DMS53 treated with DMSO at 0.1 percent for 48 hours (cell line): ENCODE results near the gene KIAA1671.
"Not testable (repeated sequence)": the region's sequence is repeated elsewhere in the genome, so short reads cannot be mapped to it uniquely, and the experiment has no call there.

Source experiments
- DNase-seq: peaks from one replicate; lab custom pipeline; 2025; ENCODE audit not compliant: unreplicated experiment; lab: John Stamatoyannopoulos, UW

Gene KIAA1671

DNA sequence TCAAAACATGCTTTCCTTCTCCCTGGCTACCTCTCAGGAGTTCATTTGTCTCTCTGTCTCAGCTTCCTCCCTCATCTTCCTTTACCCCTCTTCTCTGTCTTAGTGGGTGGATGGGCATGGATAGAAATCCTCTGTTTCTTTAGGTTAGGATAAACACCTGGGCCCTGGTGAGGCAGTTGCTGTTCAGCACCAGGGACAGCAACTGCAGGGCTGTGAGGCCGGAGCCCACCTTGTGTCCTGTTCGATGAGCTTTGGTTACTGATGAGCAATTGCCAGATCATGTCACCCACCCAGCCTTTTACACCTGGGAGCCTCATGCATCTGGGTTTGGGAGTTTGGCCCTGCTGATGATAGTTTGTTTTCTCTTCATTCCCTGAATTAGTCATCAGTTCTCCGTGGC lies 241.0 kb downstream of the KIAA1671 start:
- no peak for DNase-seq

DNA sequence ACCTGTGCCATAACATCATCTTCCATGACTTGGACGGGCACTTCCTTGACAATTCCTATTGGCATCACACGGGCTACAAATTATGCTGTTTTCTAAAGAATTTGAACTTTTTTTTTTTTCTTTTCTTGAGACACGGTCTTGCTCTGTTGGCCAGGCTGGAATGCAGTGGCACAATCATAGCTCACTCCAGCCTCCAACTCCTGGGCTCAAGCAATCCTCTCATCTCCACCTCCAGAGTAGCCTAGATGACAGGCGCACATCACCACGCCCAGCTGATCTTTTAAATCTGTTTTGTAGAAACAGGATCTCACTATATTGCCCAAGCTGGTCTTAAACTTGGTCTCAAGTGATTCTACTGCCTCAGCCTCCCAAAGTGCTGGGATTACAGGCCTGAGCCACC lies 243.8 kb downstream of the KIAA1671 start:
- DNase-seq: no peak

DNA sequence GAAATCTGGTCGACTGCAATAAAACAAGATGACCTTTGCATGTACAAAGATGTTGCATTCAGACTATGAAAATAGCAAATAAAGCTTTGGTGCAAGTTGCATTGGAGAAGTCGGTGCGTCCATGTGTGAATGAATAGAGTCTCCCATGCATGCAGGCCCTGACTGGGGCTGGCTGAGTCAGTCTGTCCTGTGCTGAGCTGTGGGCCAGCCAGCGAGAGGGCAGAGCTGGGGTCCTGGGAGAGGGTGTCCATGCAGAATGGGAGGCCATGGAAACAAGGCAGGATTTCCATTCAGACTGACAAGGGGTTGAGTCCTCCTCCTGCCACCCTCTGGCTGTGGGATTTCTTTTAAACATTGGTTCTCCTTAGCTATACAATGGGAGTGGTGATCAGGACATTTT lies 244.8 kb downstream of the KIAA1671 start:
- DNase-seq: no peak

DNA sequence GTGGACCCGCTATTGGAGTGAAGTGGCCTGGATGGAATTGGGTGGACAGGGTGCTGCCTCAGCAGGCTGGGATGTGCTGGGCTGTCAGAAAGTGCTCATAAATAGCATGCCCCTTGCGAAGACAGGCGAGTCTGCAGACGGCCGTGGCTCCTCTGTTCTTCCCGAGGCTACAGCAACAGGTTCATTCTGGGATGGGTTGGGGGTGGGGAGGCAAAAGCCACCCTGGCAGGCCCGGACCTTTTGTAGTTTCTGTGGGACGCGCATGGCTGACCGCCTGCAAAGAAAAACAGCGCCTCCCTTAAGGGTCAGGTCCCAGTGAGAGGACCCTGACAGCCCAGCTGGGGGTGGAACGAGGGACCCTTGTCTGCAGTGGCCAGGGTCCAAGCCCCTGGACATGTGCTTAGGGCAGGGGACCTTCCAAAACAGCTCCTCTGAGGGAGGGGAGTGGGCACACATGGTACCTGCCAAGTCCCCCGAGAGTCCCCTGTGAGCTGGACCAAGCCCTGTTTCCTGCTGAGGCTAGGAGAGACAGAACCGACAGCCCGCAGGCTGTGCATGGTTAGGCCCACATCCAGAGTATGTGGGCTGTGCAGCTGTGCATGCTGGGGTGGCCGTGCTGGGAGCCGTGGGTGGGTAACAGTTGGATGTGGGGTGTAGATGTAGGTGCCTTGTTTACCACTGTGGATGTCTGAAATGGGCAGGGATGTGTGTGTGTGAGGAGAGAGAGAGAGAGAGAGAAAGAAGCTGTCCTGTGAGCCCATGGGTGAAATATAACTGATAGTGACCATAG lies 247.4 kb downstream of the KIAA1671 start, which contains the start of gene CRYBB3:
CRYBB3 (plus strand) TSS at position 128 of the 790 bp plus-strand sequence. CDS start 1,539 bp downstream, outside the sequence.
- DNase-seq: no peak

DNA sequence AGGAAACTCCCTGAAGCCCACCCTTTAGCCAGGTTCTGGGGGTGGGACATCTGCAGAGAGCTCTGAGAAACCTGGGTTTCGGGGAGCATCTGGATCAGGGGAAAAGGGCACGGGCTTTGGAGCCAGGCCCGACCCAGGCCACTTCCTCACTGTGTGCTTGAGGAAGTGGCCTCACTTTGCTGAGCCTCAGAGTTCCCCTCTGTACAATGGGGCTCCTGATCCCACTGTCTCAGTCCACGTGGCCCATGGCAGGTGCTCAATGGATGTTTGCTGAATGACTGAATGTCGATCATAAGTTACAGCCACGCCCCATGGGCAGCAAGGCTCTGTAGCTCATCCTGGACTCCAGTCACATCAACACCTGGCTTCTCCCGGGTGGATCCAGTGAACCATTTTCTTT lies 248.5 kb downstream of the KIAA1671 start:
- DNase-seq: no peak

DNA sequence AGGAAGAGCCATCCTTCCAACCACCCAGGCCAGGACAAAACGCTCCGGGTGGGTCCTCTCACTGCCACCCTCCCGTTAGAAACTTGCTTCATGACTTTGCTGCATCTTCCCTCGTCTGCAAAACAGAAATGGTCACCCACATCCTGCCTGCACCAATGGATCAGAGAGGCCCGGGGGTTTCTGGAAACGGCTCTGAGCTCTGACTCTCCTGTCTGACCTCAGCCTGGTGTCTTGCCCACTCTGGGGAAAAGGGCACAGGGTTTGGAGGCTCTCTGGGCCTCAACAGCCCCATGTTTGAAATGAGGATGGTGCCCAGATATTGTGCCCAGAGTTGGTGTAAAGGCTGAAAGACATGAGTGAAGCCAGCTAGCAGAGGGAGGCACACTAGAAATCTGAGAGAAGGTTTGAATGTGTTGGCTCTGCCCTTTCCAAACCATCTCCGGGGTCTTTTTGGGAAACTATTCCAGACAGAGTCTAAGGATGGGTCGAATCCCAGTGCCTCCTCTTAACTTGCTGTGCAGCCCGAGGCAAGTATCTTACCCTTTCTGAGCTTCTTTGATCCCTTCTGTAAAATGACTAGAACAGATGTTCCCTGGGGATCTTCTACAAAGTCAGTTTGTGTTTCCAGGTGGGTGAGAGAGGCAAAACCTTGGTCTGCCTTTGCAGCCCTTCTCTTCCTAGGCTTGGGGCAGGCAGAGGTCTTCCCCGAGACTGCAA lies 249.2 kb downstream of the KIAA1671 start:
- no peak for DNase-seq

DNA sequence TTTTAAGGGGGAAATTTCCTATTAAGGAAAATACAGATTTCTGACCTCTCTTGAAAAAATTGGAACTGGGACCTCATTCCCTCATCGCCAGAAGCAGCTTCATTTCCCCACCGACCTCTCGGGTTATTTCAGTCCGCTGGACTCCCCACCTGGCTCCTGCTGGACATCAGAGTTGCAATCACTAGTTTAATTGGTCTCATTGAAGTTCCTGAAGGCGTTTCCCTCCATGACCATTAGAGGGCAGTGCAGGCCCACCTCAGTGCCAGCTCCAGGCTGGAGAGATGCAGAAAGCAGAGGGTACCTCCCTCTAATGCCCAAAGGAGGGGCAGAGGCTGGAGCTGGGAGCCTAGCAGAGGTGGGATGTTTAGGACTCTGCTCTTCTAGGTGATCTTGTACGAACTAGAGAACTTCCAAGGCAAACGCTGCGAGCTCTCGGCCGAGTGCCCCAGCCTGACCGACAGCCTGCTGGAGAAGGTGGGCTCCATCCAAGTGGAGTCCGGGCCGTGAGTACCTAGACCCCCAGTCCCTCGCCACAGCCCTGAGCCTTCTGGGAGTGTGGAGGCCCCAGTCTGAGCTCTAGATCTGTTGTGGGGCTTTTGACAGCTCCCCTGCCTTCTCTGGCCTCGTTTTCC lies 249.9 kb downstream of the KIAA1671 start:
- DNase-seq: no peak

DNA sequence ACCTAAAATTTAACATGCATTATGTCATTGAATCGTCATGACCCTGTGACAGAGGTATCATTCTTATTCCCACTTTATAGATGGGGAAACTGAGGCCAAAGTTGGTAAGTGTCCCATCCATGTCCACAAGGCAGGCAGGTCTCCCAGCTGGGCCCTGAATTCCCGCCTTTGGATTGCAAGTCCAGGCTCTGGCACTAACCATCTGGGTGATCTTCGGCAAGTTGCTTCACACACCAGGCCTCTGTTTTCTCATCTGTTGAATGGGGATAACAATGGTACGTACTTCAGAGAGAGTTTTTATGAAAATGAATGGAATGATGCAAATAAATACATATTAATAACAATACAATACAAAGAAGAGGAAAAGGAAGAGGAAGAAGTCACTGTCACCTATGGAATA lies 250.6 kb downstream of the KIAA1671 start:
- no peak for DNase-seq

DNA sequence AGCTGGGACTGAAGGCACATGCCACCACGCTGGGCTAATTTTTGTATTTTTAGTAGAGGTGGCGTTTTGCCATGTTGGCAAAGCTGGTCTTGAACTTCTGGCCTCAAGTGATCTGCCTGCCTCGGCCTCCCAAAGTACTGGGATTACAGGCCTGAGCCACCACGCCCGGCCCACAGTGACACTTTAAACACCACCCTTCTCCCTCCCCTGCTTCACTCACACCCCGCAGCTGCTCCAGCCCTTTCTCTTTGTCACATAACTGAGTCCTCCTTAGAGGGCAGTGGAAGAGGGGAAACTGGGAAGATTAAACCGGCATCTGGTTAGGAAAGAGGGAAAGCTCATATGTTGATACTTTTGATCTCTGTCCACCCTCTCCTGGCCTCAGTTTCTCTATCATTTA lies 252.0 kb downstream of the KIAA1671 start:
- DNase-seq: not testable (repeated sequence)

DNA sequence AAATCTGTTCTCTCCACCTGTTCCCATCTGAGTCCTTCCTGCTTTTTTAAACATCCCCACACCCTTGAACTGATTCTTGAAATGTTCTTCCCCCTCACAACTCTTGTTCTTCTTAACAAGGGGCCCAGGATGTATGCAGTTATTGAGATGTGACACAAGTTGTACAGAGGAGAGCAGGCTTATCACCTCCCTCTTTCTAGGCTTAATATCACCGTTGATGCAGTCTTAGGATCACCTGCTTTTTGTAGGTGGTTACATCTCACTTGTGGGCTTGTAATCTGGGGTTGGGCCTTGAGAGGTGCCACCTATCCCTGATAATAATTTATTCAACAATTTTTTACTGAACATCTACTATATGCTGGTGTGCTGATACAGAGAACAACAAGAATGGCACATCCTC lies 253.3 kb downstream of the KIAA1671 start:
- no peak for DNase-seq

DNA sequence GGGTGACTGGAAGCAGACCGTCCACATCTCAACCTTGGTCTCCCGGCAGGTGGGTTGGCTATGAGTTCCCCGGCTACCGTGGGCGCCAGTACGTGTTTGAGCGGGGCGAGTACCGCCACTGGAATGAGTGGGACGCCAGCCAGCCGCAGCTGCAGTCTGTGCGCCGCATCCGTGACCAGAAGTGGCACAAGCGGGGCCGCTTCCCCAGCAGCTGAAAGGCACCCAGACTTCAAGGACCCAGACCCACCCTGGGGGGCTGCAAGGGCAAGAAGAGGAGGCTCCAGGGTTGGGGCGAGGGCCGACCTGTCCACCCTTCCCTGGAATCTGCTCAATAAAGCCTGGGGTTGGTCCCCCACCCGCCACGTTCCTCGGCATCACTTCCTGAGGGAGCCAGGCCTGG lies 254.5 kb downstream of the KIAA1671 start:
- DNase-seq: no peak

DNA sequence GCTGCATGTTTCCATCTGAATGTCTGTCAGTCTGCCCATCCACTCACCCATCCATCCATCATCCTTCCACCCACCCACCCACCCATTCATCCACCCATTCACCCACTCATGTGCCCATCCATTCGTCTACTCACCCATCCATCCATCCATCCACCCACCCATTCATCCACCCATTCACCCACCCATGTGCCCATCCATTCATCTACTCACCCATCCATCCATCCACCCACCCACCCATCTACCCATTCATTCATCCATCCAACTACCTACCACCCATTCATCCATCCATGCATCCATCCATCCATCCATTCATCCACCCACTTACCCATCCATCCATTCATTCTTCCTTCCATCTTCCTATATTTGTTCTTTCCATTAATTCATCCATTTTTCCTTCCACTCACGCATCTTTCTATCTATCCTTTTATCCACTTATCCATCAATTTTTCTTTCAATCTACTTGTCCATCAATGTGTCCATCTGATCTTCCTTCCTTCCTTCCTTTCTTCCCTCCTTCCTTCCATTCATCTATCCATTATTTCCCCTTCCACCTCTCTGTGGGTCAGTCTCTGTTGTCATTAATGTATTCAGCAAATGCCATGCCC lies 255.1 kb downstream of the KIAA1671 start:
- no peak for DNase-seq

DNA sequence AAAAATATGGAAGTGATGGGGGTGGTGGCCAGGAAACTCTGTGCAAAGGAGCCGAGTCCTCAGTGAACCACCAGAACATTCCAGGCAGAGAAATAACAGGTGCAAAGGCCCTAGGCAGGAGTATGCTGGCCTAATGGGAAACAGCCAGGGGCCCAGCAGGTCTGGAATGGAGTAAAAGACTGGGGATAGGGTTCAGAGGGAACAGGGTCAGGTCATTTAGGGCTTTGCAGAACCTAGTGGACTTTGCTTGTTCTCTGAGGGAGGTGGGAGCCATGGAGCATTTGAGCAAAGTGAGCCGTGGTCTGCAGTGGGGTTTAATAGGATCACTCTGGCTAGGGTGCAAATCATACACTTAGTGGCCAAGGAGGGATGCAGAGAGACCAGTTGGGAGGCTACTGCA lies 255.8 kb downstream of the KIAA1671 start:
- no peak for DNase-seq

DNA sequence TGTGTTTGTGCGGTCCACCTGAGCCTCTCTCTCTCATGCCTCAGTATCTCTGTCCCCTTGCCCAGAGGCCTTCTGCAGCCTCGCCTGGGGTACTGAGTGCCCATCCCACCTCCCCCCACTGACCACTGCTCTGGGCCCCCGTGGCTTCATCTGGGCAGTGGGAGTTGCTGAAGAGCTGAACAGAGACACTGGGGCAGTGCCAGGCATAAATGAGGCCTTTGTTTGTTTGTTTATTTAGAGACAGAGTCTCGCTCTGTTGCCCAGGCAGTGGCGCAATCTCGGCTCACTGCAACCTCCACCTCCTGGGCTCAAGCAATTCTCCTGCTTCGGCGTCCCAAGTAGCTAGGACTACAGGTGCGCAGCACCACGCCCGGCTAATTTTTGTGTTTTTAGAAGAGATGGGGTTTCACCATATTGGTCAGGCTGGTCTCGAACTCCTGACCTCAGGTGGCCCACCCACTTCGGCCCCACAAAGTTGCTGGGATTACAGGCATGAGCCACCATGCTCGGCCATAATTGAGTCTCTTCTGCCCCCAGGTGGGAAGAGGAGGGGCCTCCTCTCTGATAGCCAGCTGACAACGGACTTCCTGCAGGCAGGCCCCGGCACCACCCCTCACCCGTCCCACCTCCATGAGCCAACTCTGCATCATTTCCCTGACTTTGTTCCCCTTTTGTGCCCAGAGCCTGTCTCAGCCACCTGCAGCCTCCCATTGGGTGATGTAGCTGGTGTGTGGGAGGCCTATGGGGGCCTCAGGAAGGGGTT lies 256.4 kb downstream of the KIAA1671 start:
- DNase-seq: no peak

DNA sequence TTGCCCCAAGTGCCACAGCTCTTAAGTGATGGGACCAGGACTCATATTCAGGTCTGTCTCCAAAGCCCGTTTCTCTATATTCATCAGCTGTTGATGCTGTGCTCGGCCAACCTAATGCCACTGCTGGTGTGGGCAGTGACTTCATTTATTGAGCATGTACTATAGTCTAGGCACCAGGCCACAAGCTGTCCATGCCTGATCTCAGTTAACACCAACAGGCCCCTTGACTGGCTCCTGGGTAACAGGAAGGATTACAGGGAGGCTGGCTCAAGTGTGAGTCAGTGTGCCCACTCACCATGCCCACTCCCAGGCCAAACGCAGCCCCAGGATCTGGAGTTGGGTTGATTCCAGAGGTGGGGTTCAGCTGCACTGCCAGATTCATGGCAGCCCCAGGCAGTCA lies 258.3 kb downstream of the KIAA1671 start:
- no peak for DNase-seq

DNA sequence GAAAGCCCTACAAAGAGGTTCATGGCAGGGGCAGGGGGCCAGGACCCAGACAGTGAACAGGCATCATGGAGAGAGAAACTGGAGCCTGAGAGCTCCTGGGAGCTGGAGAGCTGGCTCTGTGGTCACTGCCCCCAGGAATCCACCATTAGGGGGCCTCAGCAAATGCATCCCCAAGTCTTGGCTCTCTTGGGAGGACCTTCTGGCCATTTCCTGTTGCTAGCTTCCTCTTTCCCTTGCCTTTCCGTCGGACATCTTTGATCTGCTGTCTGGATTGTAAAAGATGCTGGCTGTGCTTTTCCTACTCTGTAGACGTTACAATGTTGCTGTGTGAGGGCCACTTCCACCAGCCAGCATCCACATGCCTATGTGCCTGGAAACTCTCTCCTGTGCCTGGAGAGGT lies 259.8 kb downstream of the KIAA1671 start:
- DNase-seq: no peak

DNA sequence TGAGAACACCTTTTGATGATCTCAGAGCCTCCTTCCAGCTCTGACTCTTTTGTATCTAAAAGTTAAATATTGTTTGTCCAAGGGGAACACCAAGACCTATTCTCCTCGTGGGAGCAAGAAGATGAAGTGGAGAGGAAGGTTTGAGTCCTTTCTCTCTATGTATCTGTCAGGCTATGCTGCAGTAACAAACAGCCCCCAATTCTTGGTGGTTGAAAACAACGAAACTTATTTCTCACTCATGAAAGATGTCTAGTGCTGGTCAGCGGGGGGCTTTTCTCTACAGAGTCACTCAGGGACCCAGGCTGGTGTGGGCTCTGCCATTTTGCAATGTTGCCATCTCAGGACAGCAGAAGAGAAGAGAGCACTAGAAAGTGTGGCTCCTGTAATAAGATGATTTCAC lies 260.7 kb downstream of the KIAA1671 start:
- DNase-seq: no peak

DNA sequence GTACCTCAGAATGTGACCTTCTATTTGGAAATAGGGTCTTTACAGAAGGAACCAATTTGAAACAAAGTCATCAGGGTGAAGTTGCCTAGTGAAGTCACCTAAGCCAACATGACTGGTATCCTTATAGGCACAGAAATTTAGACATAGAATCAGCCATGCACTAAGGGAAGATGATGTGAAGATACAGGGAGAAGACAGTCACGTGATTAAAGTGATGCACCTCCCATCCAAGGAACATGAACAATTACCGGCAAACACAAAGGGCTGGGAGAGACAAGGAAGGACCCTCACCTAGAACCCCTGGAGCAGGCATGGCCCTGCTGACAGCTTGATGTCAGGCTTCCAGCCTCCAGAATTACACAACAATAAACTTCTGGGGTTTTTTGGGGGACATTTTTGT lies 263.7 kb downstream of the KIAA1671 start:
- DNase-seq: no peak

DNA sequence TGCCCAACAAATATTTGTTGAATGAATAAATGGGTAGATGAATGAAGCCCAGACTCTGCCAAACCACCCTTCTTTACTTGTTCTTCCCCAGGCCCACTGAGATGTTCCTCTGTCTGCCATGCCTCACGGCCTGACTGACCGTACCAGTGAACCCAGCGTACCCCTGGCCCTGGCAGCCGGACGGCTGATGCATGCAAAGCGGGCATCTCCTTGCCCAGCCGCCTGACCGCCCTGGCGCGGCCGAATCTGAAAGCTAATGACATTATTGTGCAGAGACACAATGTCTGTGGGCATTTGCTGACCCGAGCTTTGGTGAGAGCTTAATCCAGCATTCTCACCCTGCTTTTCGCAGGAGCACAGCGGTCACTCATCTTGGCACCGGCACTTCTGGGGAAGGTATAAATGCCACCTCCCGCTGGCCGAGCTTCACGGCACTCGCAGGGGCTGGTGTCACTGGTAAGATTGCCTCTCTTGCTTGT lies 266.7 kb downstream of the KIAA1671 start, which contains the start of gene CRYBB2:
CRYBB2 (plus strand) TSS at position 429 of the 479 bp plus-strand sequence. CDS start 1,791 bp downstream, outside the sequence.
- DNase-seq: no peak

DNA sequence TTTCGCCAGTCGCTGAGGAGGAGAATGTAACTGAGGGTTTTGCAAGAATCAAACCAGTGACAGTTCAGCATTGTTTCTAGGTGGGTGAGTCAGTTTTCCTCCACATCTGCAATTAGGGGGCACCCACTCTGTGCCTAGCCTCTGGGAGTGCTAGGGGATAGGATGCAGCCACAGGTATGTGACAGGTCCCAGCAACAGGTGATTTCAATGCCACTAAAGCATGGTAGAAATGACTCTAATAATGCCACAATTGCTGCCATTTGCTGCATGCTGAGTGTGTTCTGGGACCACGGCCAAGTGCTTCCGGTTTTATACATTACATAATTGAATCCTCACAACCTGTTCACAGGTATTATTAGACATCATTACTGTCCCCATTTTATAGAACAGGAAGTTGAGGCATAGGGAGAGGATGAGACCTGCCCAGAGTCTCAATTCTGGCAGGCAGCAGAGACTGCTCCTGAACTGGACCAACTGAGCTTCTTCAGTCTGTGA lies 267.5 kb downstream of the KIAA1671 start:
- DNase-seq: no peak
